GM18868 (cell line): ENCODE data around the gene NWD2.

ENCODE experiments used
- ATAC-seq: cut with Tn5 transposase; IDR thresholded peaks from one replicate; pipeline ENCODE4 v1.9.1; 2021; ENCODE audit warnings: mild to moderate bottlenecking, moderate library complexity; ENCODE audit not compliant: unreplicated experiment

NWD2 gene

GRCh38 chr4:37279121-37279520 is 34.6 kb downstream of the NWD2 start:
- no peak for ATAC-seq

DNA sequence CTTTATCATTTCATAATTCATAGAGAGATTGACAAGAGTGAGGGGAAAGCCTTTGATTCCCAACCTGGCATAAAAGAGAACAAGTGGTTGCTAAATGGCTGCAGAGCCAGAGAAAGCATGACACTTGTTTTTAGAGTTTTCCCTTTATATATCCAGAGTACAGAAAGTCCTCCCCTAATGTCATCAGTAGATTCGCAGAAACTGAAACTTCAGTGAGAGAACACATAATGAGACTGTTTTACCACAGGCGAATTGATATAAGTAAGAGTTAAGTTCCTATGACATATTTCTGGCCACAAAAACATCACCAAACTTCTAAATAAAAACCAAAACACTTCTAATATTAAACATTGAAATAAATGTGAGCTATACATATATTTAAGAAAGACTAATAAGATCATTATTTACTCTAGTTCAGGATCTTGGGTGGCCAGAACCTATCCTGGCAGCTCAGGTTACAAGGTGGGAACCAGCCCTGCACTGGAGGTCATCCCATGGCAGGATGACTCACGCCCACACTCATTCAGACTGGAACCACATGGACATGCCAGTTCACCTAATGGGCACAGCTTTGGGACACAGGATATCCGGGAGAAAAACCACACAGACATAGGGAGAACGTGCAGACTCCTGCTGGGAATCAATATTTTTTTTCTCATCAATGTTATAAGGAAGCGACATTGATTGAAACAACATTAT is 35.5 kb downstream of the NWD2 start:
- ATAC-seq = no peak

GRCh38 chr4:37299468-37299867 is 54.9 kb downstream of the NWD2 start:
- ATAC-seq = no peak

GRCh38 chr4:37304612-37305011 is 60.1 kb downstream of the NWD2 start:
- ATAC-seq = no peak

DNA sequence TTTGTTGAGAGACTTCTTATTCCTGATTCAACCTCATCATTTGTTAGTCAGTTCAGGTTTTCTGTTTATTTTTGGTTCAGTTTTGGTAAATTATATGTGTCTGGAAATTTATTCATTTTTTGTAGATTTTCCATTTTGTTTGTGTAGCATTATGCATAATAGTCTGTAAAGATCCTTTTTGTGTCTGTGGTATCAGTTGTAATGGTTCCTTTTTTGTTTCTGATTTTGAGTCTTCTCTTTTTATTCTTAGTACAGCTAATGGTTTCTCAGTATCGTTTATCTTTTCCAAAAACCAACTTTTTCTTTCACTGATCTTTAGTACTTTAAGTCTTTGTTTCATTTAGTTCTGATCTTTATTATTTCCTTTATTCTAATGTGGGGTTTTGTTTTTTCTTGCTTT is 61.4 kb downstream of the NWD2 start:
- ATAC-seq = peak; percentile 52

DNA sequence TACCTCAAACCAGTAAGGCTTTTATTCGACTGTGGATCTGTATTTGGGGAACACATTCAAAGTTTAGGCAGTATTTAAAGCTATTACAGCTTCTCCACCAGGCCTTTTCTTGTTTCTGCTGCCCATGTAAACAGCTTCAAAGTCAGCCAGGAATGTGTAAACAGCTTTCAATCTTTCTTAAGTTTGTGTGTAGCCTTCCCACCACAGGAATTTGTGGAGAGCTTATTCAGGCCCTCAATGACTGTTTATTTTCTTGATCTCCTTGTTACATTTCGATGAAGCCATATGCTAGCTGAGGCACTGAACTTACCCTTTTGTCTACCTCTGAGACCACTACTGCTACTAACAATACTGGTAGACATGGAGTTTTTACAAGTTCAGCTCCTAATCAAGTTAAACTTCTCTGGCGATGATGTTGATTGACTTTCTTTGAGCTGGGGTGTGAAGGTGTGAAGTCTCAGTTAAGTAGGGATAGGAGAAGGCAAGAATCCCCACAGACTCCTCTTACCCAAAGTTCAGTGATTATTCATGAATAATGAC is 72.6 kb downstream of the NWD2 start:
- ATAC-seq = no peak

GRCh38 chr4:37320513-37321235 is 76.1 kb downstream of the NWD2 start:
- no peak for ATAC-seq

DNA sequence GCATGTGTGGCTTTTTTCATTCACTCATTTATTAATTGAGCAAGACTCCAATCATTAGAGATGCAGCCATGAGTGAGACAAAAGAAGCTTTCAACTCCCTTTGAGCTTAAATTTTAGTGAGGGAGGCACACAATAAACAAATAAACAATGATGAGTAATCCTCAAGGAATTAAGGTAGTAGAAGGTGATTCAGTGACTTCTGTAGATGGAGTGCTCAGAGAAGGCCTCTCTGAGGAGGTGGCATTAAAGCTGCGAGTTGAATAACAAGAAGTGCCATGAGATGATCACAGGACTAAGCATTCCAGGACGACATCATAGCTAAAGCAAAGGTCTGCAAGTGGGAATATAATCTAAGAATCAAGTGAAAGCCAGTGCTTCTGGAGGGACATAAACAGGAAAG is 77.6 kb downstream of the NWD2 start:
- ATAC-seq = no peak

GRCh38 chr4:37324546-37324945 is 80.0 kb downstream of the NWD2 start:
- no peak for ATAC-seq

GRCh38 chr4:37326852-37327251 is 82.3 kb downstream of the NWD2 start:
- no peak for ATAC-seq

DNA sequence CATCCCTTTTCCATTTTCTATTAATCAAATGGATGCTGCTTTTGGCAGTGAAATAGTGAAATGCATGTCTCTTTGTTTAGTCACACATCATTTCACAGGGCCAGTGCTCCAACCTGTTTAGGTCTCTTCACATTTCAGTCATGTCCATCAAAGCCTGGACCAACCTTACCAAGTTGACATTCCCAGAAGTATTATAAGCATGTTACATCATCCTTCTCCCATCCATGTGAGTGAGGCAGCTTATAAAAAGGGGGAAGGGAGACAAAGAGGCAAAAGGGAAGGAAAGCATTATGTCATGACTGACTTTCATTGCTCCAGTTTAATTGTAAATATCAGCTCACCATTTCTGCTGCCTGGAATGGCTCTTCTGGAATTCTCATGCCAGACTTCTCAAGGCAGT is 94.4 kb downstream of the NWD2 start:
- no peak for ATAC-seq

DNA sequence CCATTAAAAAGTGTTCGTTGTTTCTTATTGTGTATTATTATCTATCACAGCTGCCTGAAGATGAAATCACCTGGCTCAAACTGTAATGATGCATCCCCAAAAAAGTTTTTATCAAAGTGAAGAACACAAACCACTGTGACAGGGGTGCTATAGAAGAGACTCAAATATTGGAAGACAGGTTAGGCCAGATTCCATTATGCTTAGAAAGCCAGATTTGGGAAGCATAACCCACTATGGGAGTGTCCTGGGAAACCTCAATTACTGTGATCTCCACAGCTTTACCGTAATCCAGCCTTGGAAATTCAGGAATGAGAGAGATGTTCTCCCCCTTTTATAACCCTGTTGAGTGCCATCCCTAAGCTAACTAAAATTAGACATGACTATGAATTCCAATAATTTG is 114.2 kb downstream of the NWD2 start:
- ATAC-seq = no peak

DNA sequence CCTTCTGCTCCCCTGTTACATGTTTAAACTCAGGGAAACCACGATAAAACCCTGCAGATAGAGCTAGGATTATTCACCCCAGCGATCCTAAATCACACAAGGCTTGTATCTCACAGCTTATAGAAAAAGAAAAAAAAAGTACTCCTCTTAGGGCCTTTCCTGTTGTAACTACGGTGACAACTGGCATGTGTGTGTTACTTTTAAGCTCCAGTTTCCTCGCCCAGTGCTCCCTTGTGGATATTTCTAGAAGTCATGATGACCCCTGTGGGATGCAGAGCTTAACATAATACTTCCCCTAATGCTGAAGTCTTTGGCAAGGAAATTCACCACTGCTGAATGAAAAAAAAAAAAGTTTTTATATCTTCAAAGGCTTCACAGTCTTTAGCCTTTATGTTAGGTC is 114.7 kb downstream of the NWD2 start:
- no peak for ATAC-seq

DNA sequence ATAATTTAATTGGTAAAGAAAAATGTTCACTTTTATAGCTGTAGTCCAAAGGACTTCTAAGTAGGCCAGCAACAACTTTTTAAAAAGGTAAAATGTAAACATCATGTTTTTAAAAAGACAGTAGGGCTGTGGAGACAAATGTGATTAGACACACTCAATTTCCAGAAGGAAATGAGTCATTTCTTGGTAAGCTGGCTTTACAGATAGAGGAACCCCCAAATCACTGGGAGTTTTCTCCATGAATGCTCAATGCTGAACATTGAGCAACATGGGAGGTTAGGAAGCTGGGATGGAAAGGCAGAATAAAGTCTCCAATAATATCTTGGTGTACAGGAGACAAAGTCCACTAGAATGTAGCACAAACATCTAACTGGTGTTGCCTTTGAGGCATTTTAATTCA is 121.3 kb downstream of the NWD2 start:
- no peak for ATAC-seq

DNA sequence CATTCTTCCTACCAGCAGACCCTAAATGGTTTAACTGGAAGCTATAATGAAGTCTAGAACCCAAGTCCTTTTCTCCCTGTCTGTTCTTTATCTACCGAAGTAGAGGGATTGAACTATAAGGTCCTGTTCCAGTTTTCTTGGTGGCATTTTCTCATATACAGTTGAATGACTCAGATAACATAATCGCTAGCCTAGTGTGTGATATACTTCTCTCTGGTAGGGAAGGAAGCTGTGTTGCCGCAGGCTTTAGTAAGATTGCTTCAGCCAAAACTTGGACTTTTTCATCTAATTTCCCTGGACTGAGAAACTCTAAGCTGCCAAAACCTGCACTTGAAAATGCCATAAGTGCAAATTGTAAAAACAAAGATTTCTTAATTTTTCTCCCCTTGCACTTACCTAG is 123.4 kb downstream of the NWD2 start:
- ATAC-seq = no peak

GRCh38 chr4:37370052-37370451 is 125.5 kb downstream of the NWD2 start:
- no peak for ATAC-seq

GRCh38 chr4:37381040-37381668 is 136.6 kb downstream of the NWD2 start:
- no peak for ATAC-seq

DNA sequence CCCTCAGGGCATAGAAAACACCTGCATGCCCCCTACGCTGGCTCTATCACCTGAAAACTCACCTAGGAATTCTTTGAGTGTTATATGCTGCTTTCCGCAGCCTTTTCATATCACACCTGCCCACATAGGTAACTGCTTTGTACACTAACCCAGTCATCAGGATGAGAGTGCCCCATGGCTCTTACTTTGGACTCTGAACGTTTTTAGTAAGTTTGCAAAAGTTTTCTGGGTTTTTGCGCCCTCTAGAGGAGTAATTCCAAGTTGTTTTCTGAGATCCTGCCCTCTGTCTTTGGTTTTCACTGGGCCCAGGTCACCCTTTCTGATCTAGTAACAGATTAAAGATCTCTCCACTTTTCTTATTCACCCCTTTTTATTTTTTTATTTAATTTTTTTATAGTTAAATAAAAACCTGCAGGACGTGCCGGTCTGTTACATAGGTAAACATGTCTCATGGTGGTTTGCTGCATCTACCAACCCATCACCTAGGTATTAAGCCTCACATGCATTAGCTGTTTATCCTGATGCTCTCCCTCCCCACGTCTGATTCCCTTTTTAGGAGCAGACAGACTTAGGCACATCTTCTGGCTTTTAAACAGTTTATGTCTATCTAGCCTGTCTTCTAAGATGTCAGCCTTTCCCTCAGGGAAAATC is 139.2 kb downstream of the NWD2 start:
- peak; percentile 64 for ATAC-seq

GRCh38 chr4:37385424-37385823 is 140.9 kb downstream of the NWD2 start:
- no peak for ATAC-seq

GRCh38 chr4:37388681-37389365 is 144.3 kb downstream of the NWD2 start:
- no peak for ATAC-seq

DNA sequence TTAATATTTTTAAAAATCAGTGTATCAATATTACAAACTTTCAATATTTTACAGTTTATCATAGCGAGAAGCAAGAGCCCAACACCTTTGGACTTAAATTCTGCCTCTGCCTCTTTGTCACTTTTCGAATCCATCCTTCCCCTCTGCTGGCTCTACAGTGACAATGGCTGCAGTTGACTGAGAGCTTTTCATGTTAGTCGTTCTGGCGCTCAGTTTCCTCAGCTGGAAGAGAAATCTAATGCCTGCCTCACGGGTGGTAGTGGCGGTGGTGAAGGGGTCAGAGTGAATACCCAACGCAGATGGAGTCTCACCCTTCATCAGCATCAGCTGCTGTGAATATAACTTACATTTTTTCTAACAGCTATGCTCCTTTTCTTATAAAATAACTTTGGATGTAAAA is 144.8 kb downstream of the NWD2 start:
- ATAC-seq = no peak
